Fibroblast of the aortic adventitia (primary cell): ENCODE results near the gene RNF214. TPM values are rescaled to one million over a fixed set of nuclear protein-coding genes. Genes with fewer than 3 reads are reported as not detected.
"Not testable (repeated sequence)": the region's sequence is repeated elsewhere in the genome, so short reads cannot be mapped to it uniquely, and the experiment has no call there.

Experiments
- DNase-seq: peaks from one replicate; pipeline ENCODE4 v3.0.0-alpha.2; 2010; ENCODE audit warnings: low read depth
- H3K4me3 ChIP-seq: 2 replicates; pipeline ENCODE4 v1.5.1; 2011; ENCODE audit warnings: low read depth, mild to moderate bottlenecking, control low read depth, low read length, moderate library complexity
- total RNA-seq: library from RNA; depleted of rRNA; stranded (reverse); fragments of >200 nt; gene quantifications from 2 replicates; pipeline ENCODE4 v1.2.3, GENCODE V29; 2012; ENCODE audit warnings: low replicate concordance
- TF ChIP-seq, protein P1 (sequence below): IDR thresholded peaks from 2 replicates; pipeline ENCODE4 v1.5.1; 2011; ENCODE audit warnings: mild to moderate bottlenecking, low read length, control low read depth, inconsistent platforms; ENCODE audit not compliant: insufficient read depth

RNF214 gene
- total RNA-seq: 15.4 and 19.3 TPM in 2 replicates

DNA sequence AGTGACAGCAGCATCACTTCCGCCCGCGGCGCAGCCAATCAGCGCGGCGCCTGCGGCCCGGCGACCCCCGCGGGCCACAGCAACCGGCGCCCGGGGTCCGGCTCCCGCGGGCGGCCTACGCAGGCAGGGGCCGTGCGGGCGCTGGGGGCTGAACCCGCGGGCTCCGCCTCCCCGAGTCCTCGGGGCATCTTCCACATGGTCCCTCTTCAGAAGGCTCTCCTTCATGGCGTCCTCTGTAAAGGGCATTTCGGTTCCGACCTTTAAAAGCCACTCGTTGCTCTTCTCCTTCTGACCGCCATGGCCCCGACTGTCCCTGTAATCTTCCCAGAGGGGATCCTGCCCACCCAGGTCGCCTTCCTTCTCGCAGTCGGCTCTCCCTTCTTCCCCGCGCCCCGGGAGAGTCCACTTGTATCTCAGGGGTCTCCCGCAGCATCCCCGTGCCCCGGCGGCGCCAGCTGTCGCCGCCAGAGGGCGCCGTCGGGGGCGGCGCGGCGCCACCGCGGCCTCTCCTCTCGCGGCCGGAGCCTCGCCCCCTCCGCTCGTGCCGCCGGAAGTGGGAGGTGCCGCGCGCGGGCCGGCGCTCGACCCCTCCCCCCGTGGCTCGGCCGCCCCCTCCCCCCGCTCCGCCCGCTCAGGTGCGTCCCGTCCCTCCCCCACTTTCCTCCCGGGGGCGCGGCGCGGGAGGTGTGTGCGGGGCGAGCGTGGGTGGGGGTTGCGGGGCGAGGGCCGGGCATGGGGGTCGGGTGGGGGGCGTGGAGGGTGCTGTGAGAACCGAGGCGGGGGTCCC lies at the start of gene RNF214:
TSS of gene RNF214 (plus strand) at position 580 of the 787 bp plus-strand sequence. CDS start 1,602 bp downstream, outside the sequence.
- TF ChIP-seq, protein P1, sequence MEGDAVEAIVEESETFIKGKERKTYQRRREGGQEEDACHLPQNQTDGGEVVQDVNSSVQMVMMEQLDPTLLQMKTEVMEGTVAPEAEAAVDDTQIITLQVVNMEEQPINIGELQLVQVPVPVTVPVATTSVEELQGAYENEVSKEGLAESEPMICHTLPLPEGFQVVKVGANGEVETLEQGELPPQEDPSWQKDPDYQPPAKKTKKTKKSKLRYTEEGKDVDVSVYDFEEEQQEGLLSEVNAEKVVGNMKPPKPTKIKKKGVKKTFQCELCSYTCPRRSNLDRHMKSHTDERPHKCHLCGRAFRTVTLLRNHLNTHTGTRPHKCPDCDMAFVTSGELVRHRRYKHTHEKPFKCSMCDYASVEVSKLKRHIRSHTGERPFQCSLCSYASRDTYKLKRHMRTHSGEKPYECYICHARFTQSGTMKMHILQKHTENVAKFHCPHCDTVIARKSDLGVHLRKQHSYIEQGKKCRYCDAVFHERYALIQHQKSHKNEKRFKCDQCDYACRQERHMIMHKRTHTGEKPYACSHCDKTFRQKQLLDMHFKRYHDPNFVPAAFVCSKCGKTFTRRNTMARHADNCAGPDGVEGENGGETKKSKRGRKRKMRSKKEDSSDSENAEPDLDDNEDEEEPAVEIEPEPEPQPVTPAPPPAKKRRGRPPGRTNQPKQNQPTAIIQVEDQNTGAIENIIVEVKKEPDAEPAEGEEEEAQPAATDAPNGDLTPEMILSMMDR: peak; percentile 70
- H3K4me3 ChIP-seq: peak within 1 kb of the TSS; percentile 97
- peak; percentile 61 for DNase-seq

DNA sequence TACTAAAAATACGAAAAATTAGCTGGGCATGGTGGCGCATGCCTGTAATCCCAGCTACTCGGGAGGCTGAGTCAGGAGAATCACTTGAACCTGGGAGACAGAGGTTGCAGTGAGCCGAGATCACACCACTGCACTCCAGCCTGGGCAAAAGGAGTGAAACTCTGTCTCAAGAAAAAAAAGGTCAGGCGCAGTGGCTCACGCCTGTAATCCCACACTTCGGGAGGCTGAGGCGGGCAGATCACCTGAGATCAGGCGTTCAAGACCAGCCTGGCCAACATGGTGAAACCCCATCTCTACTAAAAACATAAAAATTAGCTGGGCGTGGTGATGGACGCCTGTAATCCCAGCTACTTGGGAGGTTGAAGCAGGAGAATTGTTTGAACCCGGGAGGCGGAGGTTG lies 49.3 kb upstream of the RNF214 start:
- not testable (repeated sequence) for DNase-seq, H3K4me3 ChIP-seq

DNA sequence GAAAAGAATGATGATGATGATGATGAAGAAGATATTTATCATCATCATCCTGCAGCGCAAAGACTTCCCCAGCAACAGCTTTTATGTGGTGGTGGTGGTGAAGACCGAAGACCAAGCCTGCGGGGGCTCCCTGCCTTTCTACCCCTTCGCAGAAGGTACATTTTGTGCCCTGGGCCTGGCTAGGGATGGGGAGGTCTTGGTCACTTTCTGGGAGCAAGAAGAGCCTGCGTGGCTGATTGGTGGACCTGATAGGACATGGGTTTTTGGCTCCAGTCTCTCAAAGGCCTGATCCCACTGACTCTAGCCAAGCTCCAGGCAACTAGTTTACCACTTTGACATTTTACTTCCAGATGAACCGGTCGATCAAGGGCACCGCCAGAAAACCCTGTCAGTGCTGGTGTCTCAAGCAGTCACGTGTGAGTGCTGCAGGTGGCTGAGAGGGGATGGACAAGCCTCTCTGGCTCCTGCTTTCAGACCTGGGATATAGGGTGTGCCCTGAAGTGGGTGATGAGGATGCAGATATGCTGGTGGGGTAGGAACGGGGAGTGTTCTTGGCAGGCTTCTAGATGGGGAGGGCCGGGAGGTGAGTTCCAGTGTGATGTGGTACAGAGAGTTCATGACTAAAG lies 48.6 kb upstream of the RNF214 start:
- DNase-seq: no peak
- H3K4me3 ChIP-seq: no peak overlapping the region
- TF ChIP-seq, protein P1: no peak

DNA sequence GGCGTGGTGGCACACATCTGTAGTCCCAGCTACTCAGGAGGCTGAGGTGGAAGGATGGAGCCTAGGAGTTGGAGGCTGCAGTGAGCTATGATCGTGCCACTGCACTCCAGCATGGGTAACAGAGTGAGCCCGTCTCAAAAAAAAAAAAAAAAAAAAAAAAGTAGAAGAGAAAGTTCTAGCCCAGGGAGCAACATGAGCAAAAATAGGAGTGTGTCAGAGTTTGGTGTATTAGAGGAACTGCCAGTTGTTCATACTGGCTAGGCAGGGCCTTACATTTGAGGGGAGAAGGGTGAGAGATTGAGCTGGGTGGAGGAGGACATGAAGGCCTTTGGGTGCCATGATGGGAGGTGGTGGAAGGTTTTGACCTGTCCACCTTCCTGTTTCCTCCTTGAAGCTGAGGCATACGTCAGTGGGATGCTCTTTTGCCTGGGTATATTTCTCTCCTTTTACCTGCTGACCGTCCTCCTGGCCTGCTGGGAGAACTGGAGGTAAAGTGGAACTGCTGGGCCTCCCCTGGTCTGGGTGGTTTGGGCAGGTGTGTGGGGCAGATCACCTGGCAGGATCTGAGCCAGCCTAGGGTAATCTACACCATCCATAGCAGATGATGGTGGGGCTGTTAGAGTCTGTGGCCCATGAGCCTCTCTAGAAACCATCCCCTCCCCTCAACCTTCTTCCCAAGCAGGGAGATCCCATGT lies 46.6 kb upstream of the RNF214 start:
- H3K4me3 ChIP-seq: no peak overlapping the region
- DNase-seq: no peak

DNA sequence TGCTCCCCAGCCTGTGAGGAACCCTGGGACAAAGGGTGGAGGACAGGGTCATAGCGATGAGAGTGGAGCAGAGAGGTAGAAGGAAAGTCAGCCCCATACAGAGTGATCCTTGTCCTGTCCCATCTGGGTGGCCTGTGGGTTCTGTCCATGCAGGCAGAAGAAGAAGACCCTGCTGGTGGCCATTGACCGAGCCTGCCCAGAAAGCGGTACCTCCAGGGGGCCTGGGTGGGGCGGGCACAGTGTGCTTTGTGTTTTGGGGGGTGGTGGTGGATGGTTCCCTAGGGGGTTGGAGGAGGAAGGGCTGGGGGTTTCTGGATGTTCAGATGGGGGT lies 46.1 kb upstream of the RNF214 start:
- H3K4me3 ChIP-seq: no peak overlapping the region
- no peak for DNase-seq
- TF ChIP-seq, protein P1: no peak

More for the DNA sequence above, 46.6 kb upstream of the RNF214 start:
- TF ChIP-seq, protein P1: no peak

DNA sequence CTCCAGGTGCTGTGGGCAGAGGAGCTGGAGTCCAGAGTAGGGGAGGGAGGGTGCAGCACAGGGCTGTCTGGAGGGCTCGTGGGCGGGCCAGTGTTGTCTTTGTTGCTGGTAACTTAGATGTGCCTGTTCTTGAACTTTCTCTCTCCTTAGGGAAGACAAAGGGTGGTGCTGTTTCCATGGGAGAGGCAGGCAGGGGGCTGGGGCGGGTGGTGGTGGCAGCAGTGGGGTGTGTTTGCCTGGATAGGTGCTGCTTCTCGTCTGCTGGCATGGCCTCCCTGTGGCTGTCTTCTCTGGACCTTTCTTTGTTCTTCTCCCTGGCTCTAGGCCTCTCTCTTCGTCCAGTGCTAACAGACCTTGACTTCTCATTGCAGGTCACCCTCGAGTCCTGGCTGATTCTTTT lies 45.5 kb upstream of the RNF214 start:
- DNase-seq: no peak
- TF ChIP-seq, protein P1: no peak
- no peak overlapping the region for H3K4me3 ChIP-seq

DNA sequence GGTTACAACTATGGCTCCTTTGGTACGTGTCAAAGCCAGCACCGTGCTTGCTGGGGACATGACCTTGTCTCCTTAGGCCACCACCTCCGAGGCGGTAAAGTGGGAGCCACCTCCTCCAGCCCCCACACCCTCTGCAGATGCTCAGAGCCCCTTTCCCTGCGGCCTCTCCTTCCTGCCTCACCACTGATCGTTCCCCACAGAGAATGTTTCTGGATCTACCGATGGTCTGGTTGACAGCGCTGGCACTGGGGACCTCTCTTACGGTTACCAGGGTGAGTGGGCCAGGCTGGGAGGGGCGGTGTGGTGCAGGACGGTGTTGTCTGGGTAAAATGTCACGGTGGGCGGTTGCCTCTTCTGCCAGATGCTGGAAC lies 45.1 kb upstream of the RNF214 start:
- TF ChIP-seq, protein P1: no peak
- DNase-seq: no peak

More for the DNA sequence above, 45.1 kb upstream of the RNF214 start:
- H3K4me3 ChIP-seq: no peak overlapping the region
